Embryonic facial prominence (tissue), 1 donor: ENCODE data around the gene PGLYRP1.

ENCODE experiments used
- DNase-seq: peaks from one replicate; pipeline ENCODE4 v3.0.0-alpha.2; 2016; ENCODE audit errors: extremely low spot score

Gene PGLYRP1

GRCh38 chr19:46000491-46001246 is 22.2 kb downstream of the PGLYRP1 start:
- no peak for DNase-seq

DNA sequence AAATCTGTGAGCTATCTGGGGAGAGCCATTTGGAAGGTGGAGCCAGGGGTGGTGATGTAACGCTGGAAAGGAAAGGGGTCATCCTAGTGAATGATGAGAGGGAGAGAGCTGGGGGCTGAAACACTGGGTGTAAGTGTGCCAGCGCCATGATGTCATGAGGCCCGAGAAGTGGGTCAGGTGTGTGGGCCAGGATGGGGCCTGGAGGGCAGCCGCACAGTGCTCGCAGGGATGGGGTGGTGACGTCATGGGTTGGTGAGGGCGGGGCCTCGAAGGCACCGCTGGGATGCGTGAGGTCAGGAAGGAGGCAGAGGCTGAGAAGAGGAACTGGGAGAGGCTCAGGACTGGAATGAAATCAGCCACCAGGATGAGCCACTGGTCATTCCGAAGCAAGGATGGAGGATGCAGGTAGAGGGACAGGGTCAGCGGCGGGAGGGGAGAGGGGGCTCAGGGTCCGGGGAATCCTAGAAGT is 23.2 kb downstream of the PGLYRP1 start:
- no peak for DNase-seq

DNA sequence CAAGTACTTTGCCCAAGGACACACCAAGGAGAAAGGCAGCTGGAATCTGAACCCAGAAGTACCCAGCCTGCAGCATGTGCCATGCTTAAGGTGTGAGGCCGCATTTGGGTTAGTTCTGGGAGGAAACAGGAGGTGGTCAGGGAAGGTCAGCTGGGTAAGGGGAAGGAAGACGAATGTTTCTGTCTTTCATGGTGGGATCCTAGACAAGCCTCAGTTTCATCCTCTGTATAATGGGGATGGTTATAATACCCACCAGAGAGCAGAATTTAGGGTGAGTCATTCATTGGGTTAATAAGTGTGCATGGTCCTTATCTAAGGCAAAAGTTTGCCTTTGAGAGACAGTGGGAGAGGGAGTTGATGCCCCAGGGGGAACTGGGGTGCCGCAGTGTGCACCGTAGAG is 24.0 kb downstream of the PGLYRP1 start:
- DNase-seq = no peak

- no peak for DNase-seq
Observed at GRCh38 chr19:45996933-45997332, 25.9 kb downstream of the PGLYRP1 start.

GRCh38 chr19:45995715-45996385 is 27.0 kb downstream of the PGLYRP1 start:
- DNase-seq = no peak

DNA sequence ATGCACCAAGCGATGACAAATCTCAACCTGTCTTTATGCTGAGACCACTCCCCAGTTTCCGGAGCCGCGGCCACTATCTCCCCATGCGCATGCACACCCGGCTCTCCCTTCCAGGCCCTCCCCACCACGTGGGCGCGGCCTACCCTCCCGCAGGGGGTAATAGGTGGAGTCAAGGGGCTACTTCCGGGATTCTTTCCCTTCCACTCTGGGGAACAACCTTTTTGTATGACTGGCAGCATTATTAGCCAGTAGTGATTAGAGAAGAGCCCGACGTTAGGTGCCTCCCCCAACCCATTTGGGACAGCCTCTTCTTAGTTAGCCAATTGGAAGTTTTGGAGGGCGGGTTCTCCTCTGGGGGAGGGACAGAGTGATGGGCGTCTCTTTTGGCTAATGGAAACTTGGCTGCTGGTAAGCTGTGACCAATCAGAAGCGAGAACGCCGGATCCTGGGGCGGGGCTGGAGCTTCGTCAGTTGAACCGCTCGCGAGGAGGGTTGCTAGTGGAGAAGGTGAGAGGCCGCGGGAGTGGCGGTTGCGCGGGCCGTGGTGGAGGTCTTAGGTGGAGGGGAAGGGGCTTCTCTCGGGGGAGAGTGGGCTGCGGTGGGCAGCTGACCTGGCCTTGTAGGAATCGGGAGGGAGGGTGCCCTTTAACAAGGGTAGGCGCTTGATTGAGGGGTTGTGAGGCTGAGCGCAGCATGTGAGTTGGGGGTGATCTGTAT is 27.7 kb downstream of the PGLYRP1 start, which contains the start of gene CCDC61:
CCDC61 (plus strand) TSS at position 470 of the 717 bp plus-strand sequence. CDS start 7,552 bp downstream, outside the sequence.
- peak; percentile 99 for DNase-seq

- DNase-seq = no peak
Observed at GRCh38 chr19:45994456-45994997, 28.3 kb downstream of the PGLYRP1 start.

GRCh38 chr19:45990113-45990728 is 32.6 kb downstream of the PGLYRP1 start:
- no peak for DNase-seq

DNA sequence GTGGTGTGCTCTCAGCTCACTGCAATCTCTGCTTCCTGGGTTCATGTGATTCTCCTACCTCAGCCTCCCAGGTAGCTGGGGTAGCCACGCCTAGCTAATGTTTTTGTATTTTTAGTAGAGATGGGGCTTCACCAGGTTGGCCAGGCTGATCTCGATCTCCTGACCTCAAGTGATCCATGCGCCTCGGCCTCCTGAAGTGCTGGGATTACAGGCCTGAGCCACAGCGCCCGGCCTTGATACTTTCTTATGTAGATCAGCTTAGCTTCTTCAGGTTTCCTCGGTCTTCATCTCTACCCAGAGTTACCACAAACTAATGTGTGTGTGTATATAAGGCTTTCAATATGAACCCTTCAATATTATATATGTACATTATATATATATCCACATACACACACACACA is 37.5 kb downstream of the PGLYRP1 start:
- DNase-seq = no peak

GRCh38 chr19:45981350-45981749 is 41.5 kb downstream of the PGLYRP1 start:
- DNase-seq = no peak

DNA sequence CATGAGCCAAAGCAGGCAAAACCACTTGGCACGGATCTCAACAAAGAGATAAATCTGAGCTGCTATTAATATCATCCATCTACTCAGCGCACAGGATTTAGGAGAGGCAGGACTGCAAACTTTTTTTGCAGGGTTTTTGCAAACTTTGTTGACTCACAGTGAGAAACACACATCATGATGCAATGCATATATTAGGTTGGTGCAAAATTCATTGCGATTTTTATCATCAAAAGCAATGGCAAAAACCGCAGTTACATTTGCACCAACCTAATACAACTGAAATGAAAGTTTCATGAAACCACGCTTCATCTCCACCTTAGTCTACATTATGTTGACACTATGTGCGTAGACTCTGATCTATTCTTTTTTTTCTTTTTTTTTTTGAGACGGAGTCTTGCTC is 44.7 kb downstream of the PGLYRP1 start:
- no peak for DNase-seq

- no peak for DNase-seq
Observed at GRCh38 chr19:45976178-45976577, 46.7 kb downstream of the PGLYRP1 start.

GRCh38 chr19:45975306-45976070 is 47.4 kb downstream of the PGLYRP1 start:
- DNase-seq = no peak

DNA sequence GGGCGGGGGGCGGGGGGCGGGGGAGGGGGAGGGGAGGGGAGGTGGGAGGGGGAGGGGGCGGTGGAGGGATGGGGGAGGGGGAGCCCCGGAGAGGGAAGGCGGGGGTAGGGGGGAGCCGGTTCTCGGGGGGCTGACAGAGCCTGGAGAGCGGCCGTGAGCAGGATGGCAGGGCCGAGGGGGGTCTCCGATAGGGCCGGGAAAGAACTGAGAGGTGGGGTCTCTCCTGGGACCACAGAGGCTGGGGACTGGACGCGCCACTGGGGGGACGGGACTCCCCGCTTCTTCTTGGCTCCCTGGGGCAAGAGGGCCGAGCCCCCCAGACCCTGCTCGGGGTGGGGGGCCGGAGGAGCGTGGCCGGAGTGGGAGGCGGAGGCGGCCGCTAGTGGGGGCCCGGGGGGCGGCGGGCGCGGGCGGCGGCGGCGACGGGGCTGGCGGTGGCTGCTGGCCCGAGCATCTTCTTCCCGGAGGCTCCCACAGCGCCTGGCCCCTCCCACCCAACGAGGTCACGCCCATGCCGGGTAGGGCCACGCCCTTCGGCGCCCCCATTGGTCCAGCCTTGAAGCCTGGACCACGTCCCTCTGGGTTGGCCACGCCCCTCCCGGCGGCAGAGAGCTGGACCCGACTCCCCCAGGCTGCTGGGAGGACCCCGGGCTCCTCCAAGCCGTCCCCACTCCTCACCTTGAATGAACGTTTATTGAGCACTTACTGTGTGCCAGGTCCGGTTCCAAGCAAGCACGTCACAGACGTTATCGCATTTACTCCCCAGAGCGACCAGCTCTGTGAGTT is 49.1 kb downstream of the PGLYRP1 start, which contains the start of gene NOVA2:
NOVA2 (minus strand) TSS at position 313 of the 786 bp plus-strand sequence. CDS start 514 bp downstream, outside the sequence.
- DNase-seq = no peak

GRCh38 chr19:45972947-45973540 is 49.8 kb downstream of the PGLYRP1 start:
- no peak for DNase-seq

GRCh38 chr19:45972081-45972946 is 50.5 kb downstream of the PGLYRP1 start:
- no peak for DNase-seq

DNA sequence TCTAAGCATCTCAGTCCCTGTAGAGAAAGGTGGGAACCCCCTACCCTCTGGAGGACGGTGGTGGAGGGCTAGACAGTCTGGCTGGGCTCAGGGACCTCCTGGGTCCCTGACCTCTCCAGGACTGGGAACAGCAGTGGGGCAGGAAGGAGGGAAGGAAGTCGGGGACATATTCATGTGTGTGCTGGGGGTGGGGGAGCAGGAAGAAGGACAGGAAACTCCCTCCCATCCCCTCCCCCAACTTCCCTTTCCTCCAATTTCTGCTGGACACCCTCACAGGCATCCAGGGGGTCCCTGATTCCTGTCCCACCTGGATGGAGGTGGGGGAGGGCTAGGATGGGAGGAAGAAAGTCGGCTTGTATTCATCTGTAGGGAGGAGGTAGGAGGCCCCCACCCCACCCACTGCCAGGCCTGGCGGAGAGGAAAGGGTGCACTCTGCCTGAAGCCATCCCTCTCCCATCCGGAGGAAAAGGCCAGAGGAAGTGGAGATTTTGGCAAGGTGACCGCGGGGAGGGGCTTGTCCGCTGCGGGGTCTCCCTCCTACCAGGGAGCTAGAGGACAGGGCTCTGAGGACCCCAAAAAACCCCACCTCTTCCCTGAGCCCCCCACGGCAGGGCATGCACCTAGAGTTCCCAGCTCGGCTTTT is 51.5 kb downstream of the PGLYRP1 start:
- no peak for DNase-seq

DNA sequence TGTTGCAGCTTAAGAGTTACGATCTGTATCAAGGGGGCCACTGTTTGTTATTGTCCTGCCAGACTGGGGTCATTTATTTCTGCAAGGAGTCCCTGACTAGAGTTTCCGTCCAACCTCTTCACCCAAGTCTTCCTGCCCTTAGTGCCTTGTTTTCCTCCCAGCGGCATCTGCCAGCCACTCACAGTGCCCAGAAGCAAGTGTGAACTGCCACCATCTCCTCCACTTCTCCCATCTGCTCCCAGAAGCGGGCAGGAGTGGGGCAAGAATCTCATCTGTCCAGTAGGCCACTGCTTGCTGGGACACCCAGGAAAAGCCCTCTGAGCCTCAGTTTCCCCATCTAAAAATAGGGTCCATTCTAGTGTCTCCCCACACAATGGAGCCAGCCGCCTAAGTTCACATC is 53.2 kb downstream of the PGLYRP1 start:
- no peak for DNase-seq
